Neural cell (in vitro differentiated cells): Measurements from ENCODE around the gene ADAP1.

Experiments
- EP300 ChIP-seq: fragments of 450-650 bp; conservative IDR thresholded peaks from 2 replicates; pipeline ENCODE4 v1.6.1; 2014; ENCODE audit warnings: antibody characterized with exemption, mild to moderate bottlenecking, moderate library complexity; ENCODE audit not compliant: poor library complexity, severe bottlenecking
- EZH2 ChIP-seq: fragments of 200-600, 300-800 bp; shearing (Covaris generic), sonication (generic); IDR thresholded peaks from 2 replicates; pipeline ENCODE4 v1.6.1; 2014; ENCODE audit warnings: antibody characterized with exemption, low read length, borderline replicate concordance, mild to moderate bottlenecking; ENCODE audit not compliant: insufficient read depth, poor library complexity, severe bottlenecking
- POLR2AphosphoS5 ChIP-seq: IDR thresholded peaks from 2 replicates; pipeline ENCODE4 v1.6.1; 2012
- SMC3 ChIP-seq: fragments of 450-650 bp; conservative IDR thresholded peaks from 2 replicates; pipeline ENCODE4 v1.6.1; 2014; ENCODE audit warnings: antibody characterized with exemption, mild to moderate bottlenecking, moderate library complexity; ENCODE audit not compliant: poor library complexity
- TF ChIP-seq, protein P1 (sequence below): fragments of 450-650 bp; IDR thresholded peaks from 2 replicates; pipeline ENCODE4 v1.5.1; 2014; ENCODE audit warnings: antibody characterized with exemption, mild to moderate bottlenecking, moderate library complexity; ENCODE audit not compliant: poor library complexity, severe bottlenecking
- TF ChIP-seq, protein P2 (sequence below): IDR thresholded peaks from 2 replicates; pipeline ENCODE4 v1.6.1; 2012; ENCODE audit warnings: borderline replicate concordance

DNA sequence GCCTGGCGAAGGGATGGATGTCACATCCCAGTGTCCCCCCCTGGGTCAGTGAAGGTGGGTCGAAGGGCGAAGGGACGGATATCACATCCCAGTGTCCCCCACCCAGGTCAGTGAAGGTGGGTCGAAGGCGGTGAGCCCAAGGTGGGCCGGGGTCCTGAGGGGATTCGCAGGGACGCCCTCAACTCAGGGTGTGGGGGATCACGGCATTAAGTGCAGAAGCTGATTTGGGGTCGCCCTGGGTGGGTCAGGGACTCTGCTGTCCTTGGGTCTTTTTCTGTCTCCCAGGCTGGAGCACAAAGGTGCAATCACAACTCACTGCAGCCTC, 21.9 kb downstream of the ADAP1 start:
- TF ChIP-seq, protein P1, sequence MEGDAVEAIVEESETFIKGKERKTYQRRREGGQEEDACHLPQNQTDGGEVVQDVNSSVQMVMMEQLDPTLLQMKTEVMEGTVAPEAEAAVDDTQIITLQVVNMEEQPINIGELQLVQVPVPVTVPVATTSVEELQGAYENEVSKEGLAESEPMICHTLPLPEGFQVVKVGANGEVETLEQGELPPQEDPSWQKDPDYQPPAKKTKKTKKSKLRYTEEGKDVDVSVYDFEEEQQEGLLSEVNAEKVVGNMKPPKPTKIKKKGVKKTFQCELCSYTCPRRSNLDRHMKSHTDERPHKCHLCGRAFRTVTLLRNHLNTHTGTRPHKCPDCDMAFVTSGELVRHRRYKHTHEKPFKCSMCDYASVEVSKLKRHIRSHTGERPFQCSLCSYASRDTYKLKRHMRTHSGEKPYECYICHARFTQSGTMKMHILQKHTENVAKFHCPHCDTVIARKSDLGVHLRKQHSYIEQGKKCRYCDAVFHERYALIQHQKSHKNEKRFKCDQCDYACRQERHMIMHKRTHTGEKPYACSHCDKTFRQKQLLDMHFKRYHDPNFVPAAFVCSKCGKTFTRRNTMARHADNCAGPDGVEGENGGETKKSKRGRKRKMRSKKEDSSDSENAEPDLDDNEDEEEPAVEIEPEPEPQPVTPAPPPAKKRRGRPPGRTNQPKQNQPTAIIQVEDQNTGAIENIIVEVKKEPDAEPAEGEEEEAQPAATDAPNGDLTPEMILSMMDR = no peak
- TF ChIP-seq EZH2 (no peak), POLR2AphosphoS5 (no peak), SMC3 (no peak), EP300 (no peak)
- TF ChIP-seq, protein P2, sequence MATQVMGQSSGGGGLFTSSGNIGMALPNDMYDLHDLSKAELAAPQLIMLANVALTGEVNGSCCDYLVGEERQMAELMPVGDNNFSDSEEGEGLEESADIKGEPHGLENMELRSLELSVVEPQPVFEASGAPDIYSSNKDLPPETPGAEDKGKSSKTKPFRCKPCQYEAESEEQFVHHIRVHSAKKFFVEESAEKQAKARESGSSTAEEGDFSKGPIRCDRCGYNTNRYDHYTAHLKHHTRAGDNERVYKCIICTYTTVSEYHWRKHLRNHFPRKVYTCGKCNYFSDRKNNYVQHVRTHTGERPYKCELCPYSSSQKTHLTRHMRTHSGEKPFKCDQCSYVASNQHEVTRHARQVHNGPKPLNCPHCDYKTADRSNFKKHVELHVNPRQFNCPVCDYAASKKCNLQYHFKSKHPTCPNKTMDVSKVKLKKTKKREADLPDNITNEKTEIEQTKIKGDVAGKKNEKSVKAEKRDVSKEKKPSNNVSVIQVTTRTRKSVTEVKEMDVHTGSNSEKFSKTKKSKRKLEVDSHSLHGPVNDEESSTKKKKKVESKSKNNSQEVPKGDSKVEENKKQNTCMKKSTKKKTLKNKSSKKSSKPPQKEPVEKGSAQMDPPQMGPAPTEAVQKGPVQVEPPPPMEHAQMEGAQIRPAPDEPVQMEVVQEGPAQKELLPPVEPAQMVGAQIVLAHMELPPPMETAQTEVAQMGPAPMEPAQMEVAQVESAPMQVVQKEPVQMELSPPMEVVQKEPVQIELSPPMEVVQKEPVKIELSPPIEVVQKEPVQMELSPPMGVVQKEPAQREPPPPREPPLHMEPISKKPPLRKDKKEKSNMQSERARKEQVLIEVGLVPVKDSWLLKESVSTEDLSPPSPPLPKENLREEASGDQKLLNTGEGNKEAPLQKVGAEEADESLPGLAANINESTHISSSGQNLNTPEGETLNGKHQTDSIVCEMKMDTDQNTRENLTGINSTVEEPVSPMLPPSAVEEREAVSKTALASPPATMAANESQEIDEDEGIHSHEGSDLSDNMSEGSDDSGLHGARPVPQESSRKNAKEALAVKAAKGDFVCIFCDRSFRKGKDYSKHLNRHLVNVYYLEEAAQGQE = no peak
